Activated CD8-positive, alpha-beta memory T cell treated with anti-CD3 and anti-CD28 coated beads for 48 hours (primary cell): Measurements from ENCODE around the gene CDK16.

Experiments
- DNase-seq, 3 experiments: peaks; one replicate each; pipeline ENCODE4 v3.0.0-alpha.2; 2020; ENCODE audit warnings: low read depth in 2 of 3, low spot score in 2 of 3

Gene CDK16

DNA sequence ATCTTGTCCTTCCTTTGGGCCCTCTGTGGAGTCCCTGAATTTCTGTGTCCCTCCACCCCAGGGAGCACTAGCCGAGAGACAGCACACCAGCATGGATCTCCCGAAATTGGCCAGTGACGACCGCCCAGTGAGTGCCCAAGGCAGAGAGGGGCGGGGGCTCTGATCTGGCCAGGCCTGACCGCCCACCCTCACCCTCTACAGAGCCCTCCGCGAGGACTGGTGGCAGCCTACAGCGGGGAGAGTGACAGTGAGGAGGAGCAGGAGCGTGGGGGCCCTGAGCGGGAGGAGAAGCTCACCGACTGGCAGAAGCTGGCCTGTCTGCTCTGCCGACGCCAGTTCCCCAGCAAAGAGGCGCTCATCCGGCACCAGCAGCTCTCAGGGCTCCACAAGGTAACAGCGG is 33.2 kb upstream of the CDK16 start:
- no peak for DNase-seq

DNA sequence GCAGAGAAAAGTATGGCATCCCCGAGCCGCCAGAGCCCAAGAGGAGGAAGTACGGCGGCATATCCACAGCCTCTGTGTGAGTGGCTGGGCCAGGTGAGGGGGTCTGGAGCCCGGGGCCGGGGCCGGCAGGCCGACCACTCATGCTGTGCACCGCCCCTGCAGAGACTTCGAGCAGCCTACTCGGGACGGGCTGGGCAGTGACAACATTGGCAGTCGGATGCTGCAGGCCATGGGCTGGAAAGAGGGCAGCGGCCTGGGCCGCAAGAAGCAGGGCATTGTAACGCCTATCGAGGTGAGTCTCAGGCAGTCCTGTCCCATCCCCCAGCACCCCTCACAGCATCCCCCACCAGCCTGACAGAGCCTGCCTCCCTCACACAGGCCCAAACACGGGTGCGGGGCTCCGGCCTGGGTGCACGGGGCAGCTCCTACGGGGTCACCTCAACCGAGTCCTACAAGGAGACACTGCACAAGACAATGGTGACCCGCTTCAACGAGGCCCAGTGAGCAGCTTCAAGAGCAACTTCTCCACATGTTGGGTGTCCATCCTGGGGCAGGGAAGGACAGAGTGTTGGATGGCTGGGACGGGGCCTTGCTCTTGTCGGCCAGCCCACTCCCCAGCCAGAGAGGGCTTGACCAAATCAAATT is 32.3 kb upstream of the CDK16 start:
- DNase-seq = no peak

DNA sequence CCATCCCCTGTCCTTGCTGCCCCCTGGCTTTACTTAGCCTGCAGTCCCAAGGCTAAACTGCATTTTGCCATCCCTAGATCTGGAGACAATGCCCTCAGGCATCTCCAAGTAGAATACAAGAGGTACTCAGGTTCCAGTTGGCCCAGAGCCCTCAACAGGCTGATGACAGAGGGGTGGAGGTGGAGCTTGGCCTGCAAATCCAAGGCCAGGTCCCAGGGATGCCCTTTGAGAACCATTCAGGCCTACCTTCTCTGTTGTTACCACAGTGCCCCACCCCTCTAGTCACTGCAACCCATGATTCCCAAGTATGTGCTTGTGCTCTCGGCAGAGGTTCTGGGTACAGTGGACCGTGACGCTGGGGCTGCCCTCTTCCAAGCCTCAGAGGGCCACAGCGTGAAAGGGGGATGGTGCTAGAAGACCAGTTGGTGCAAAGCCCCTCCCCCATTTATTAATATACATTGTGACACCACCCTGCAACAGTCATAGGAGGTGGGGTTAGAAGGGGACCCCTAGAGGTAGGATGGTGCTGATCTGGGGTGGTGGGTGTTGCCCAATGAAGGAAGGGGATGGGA is 31.3 kb upstream of the CDK16 start:
- no peak for DNase-seq

DNA sequence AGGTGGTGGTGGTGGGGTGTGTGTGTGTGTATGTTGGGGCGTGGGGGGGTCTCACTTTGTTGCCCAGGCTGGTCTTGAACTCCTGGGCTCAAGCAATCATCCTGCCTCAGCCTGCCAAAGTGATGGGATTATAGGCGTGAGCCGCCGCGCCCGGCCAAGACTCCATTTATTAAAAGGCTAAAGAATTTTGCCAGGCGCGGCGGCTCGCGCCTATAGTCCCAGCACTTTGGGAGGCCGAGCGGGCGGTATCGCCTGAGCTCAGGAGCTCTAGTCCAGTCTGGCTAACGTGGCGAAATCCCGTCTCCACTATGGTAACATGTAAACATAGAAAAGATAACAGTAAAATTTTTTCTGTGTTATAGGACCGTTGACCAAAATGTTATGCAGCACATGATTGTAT is 28.6 kb upstream of the CDK16 start:
- DNase-seq = no peak

DNA sequence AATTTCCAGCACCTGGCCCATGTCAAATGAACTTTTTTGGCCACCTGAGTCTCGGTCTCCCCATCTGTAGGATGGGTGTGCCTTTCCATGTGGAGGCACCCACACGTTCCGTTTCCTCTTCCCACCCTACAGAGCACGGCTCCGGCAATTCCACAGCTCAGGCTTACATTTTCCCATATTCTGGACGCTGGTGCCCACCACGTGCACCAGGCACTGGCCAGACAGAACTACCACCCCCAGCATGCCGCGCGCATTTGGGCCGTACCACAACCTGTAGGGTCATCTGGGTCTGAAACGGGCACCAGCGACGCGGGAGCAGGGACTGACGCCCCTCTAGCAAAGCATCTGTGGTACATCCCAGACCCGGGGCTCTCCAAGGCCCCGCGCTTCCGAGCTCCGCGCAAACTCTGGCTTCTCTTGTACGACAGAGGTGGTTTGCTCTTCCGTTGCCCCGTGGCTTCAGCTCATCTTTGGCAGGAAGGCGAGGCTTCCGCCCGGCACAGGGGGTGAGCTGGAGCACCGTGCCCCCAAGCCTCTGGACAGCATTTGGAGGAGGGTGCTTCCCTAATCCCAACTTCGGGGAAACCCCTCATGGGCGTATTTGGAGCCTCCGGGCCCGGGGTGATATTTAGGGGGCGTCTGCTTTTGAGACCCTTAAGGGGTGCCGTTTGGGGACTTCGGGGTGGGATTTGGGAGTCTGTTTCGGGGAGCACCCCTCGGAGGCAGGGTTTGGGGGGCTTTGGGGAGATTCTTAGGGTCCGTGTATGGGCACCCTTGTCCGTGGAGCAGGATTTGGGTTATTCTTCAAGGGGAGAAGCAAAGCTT is 27.8 kb upstream of the CDK16 start:
- peak; percentile 40 to 64 (median 49) for DNase-seq

DNA sequence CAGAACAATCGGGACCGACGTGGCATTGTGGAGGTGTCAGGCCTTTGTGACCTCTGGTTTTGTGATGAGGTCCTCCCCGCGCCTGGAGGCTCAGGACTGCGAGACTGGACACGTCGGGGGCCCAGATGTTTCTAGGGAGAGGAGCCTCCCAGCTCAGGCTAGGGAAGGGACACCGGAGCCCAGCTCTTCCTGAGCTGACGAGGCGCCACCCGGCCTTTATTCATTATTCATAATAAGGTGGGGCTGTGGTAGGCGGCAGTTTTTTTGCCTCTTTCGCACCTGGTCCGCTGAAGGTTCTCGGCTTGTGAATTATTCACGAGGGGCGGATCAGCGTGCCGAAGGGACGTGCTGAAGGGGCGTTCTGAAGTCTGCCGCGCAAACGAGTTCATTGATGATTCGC is 27.1 kb upstream of the CDK16 start:
- no peak for DNase-seq

DNA sequence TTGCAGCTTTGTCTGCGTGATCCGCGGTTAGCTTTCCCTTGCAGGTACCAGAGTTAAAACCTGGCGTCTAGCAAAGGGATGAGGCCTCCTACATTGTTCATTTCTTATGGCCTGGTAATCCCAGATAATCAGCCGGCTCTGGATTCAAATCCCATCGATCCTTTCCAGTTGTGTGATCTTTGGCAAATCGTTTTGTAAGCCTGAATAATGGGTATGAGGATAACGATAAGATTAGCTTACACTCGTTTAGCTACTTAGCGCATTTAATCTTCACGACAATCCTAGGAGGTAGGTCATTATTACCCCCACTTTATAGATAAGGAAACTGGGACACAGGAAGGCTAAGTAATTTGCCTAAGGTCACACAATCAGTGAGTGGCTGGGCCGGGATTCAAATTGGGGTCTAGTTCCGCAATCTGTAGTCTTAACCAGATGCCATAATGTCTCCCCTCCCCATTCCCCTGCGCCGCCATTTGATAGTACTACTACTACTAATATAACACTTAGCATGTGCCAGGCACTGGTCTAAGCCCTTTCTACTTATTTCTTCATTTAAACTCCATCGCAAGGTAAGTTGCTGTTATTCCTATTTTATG is 26.6 kb upstream of the CDK16 start:
- no peak for DNase-seq

DNA sequence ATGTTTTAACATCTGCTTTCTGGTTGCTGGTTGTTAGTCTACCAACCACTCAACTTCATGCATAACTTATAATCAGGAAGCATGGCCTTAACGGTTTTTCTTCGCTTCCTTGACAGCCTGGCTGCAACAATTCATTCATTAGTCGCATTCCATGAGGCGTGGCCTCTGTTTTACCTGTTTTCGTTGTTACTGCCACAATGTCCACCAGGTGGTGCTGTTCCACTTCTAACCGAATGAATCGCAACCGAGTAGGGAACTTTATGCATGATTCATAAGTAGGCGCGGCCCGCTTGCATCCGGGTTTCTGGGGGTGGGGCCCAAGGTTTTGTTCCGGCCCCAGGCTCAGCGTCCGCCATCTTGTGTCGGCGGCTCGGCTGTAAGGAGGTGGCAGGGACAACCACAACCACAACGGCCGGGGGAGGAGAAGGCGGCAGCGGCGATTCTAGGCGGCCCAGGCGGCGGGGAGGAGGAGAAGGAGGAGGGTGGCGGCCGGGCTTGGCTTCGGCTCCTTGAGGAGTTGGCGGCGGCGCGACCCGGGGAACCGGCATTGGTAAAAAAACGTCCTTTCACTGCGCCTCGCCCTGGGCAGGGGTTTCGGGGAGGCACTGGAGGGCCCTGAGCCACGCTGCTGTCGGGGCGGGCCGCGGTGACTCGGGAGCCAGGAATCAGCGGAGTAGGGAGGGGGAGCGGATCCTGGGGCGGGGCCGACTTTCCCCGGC is 24.8 kb upstream of the CDK16 start, which contains the start of gene UBA1:
UBA1 (plus strand) TSS at position 355 of the 719 bp plus-strand sequence. CDS start 4,974 bp downstream, outside the sequence.
- peak; percentile 69 to 95 (median 88) for DNase-seq

DNA sequence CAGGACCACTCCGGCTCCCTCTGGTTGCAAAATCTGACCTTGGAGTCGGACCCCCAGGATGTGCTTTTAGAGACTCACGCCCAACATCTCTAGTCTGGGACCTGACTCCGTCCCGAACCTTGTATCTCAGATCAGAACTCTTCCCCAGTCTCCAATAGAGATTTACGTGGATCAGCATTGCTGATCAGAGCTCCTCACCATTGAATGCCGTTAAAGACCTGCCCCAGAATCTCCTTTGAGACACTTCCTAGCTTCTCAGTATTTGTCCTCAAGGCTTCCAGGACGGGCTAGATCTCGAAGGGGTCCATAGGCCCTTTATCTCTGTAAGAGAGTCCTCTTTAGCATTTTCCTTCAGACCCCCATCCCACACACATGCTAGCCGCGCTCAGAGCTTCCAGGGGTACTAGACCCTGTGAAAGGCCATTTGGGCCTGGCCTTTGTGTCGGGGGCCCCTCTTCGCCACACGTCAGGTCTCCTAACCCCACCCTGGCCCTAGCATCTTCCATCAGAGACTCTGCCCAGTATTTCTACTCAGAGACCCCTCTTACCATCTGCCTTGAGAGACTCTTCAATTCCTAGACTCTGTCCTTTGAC is 24.2 kb upstream of the CDK16 start:
- DNase-seq = no peak

DNA sequence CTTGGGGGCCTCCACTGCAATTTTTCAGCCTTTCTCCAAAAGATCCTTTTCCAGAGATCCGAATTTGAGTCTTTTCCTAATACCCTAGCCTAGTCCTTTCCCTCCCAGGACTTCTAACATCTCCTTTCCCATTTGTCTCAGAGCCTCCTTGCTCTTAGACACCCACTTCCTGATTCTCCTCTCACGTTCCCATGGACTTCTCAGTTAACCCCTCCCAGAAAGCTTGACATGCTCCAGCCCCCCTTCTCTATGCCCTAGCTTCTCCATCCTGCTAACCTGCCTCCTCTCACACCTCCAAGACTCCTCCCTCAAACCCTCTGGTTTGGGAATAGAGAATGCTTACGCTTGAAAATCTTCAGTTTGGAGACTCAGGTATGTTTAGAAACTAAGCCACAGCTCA is 22.4 kb upstream of the CDK16 start:
- DNase-seq = no peak

DNA sequence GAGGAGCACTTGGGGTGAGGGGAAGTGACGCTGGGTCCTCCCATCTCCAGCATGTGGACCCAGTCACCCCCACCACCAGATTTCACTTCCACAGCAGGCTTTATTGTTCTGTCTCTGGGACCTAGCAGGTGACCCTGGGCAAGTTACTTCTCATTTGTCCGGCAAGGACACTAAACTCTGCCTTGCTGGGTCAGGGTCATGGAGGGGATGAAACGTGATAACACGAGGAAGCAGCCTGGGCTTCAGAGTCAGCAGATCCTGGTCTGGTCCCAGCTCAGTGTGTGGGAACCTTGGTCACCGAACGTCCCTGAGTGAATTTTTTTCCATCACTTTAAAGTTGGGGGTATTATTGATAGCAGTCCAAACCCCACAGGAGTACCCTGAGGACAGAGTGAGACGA is 21.0 kb upstream of the CDK16 start:
- DNase-seq = no peak

DNA sequence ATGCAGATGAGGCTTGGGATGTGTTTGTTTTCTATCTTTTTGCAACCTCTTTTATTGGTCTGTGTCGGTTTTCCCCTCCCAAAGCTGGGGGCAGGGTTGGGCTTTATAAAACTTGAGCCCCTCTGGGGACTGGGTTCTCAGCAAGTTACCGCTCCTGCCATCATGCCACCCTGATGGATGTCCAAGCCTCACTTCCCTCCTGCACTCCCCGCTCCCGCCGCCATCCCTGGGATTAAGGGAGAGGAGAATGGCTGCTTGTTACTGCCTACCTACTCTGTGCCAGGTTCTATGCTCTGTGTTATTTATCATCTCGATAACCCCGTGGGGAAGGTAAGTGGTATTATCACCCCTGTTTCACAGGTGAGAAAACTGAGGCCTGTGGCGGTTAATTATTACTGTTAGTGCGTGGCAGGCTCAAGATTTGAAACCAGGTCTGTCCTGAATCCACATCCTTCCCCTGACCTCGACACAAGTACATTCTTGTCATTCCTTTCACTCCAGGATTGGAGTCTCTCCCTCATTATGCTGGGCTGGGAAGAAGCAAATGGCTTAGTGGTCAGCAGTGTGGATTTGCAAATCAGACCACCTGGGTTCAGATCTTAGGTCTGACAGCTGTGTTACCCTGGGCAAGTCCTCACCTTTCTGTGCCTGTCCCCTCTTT is 20.3 kb upstream of the CDK16 start:
- no peak for DNase-seq

DNA sequence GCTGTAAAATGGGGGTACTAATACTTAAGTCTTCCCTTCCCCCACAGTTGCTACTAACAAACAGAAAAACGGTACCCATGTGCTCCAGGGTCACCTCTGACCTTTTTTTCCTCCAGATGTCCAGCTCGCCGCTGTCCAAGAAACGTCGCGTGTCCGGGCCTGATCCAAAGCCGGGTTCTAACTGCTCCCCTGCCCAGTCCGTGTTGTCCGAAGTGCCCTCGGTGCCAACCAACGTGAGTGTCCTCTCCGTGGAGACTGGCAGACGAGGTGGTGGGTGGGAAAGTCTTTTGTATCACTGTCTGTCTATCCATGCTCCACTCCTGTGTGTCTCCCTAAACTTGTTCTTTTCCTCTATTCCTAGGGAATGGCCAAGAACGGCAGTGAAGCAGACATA is 19.8 kb upstream of the CDK16 start:
- DNase-seq = no peak

DNA sequence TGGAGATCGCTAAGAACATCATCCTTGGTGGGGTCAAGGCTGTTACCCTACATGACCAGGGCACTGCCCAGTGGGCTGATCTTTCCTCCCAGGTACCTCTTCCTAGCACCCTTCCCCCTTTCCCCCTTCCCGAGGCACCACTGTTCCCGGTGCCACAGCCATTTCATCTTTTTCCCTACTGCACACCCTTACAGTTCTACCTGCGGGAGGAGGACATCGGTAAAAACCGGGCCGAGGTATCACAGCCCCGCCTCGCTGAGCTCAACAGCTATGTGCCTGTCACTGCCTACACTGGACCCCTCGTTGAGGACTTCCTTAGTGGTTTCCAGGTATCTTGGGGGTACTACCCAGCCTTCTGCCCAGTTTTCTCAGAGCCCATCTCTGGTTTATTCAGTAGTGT is 19.2 kb upstream of the CDK16 start:
- no peak for DNase-seq

DNA sequence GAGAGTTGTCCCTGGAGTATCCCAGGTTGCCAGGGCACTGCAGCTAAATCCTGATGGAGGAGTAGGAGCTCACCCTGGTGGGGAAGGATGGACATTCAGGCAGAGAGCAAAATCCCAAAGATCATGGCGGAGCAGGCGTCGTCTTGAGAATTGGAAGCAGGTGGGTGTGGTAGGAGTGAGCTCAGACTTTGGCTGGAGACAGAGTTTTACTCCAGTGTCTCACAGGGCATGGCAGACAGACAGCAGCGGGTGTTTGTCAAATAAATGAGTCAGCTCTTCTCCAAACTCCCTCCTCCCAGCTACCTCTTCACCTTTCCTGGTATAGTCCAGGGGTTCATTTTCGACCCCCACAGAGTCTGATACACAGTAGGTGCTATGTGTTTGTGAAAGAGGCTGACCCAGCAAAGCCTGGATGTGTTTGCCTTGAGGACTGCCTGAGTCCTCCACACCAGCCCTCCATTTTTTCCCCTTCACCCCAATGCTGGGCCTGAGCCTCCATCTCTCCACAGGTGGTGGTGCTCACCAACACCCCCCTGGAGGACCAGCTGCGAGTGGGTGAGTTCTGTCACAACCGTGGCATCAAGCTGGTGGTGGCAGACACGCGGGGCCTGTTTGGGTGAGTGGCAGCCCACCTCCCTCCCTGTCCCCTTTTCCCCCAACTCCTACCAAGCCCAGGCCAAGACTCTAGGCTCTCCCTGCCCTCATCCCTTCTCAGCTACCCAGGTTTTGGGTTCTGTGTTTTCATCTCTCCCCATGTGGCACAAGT is 17.9 kb upstream of the CDK16 start:
- no peak for DNase-seq

DNA sequence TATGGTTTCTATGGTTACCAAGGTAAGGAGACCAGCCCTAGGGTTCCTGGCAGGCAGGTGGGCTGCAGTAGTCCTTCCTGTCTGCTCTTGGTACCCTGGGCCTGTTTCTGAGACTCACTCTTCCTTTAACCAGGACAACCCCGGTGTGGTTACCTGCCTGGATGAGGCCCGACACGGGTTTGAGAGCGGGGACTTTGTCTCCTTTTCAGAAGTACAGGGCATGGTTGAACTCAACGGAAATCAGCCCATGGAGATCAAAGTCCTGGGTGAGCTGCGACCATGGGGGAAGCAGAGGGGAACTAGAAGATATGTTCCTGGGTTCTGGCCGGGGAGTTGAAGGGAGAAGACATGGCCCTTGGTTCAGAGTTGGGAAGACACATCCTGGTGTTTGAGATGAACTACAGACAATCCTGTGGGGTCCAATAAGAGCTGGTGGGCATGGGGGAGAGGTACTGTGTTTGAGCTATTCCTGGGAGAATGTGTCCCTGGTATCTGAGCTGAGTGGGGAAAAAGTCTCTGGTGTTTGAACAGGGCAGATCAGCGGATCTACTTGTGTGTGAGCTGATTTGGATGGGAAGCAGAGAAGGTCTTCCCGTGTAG is 17.0 kb upstream of the CDK16 start:
- DNase-seq = no peak

DNA sequence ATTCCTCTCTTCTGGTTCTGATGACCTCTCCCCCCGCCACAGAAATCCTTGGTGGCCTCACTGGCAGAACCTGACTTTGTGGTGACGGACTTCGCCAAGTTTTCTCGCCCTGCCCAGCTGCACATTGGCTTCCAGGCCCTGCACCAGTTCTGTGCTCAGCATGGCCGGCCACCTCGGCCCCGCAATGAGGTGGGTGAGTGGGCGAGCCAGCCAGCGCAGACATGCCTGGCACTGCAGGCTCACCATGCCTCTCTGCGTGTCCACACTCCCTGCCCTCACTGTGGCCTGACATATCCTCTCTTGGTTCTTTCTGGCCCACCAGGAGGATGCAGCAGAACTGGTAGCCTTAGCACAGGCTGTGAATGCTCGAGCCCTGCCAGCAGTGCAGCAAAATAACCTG is 16.2 kb upstream of the CDK16 start:
- DNase-seq = no peak

DNA sequence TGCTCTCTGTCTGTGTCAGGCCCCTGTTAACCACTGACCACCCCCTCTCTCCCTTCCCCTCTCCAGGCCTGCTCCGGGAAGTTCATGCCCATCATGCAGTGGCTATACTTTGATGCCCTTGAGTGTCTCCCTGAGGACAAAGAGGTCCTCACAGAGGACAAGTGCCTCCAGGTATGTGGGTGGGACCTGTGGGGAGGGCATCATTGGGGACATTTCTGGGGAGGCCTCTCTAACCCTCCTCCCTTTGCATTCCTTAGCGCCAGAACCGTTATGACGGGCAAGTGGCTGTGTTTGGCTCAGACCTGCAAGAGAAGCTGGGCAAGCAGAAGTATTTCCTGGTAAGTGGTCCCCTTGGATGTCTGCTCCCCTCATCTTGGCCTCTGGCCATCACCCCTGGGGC is 15.6 kb upstream of the CDK16 start:
- DNase-seq = no peak

DNA sequence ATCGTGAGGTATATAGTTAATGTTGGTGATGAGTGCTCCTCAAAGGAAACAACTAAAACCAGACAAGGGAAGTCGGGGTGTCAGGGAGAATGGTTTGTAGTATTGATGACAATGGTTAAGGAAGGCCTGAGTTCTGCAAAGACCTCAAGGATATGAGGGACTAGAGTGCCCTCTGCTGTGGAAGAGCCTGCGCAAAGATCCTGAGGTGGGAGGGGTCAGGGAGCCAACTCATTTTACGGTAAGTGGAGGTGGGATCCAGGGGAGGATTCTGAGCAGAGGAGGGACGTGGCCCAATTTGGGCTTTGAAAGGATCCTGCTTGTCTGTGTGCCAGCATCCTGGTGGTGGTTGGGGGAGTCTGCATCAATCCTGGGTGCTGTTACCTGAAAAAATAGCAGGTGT is 13.5 kb upstream of the CDK16 start:
- DNase-seq = no peak
